ENCODE results near the gene ZNF669.

ZNF669 gene

GRCh38 chr1:247100676-247101279, 3.4 kb downstream of the ZNF669 start:
- H2AFZ ChIP-seq (ENCODE audit: low read length): no peak overlapping the region
- TF ChIP-seq EZH2phosphoT487 (IDR thresholded peaks at IDR 0.05; ENCODE audit: low read length): no peak
- TF ChIP-seq EZH2 (optimal IDR thresholded peaks at IDR 0.05; ENCODE audit: low read depth, low read length): no peak
- TF ChIP-seq, protein P1, sequence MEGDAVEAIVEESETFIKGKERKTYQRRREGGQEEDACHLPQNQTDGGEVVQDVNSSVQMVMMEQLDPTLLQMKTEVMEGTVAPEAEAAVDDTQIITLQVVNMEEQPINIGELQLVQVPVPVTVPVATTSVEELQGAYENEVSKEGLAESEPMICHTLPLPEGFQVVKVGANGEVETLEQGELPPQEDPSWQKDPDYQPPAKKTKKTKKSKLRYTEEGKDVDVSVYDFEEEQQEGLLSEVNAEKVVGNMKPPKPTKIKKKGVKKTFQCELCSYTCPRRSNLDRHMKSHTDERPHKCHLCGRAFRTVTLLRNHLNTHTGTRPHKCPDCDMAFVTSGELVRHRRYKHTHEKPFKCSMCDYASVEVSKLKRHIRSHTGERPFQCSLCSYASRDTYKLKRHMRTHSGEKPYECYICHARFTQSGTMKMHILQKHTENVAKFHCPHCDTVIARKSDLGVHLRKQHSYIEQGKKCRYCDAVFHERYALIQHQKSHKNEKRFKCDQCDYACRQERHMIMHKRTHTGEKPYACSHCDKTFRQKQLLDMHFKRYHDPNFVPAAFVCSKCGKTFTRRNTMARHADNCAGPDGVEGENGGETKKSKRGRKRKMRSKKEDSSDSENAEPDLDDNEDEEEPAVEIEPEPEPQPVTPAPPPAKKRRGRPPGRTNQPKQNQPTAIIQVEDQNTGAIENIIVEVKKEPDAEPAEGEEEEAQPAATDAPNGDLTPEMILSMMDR (IDR thresholded peaks at IDR 0.05; ENCODE audit: low read length): no peak
- DNase-seq: no peak
- H3K9ac ChIP-seq (ENCODE audit: low read length): no peak overlapping the region
- H3K4me1 ChIP-seq (ENCODE audit: low read length): no peaks in the 10 kb centered on the region
- H3K27me3 ChIP-seq (replicated peaks; ENCODE audit: insufficient read depth, low read length): no peaks in the 10 kb centered on the region
- no peak overlapping the region for H3K4me2 ChIP-seq (ENCODE audit: low read depth, low read length)
- H3K27ac ChIP-seq (ENCODE audit: low read length): no peak overlapping the region
- peaks cover 20% of the 10 kb centered on the region for H3K79me2 ChIP-seq (ENCODE audit: low read length)
- H3K4me3 ChIP-seq (ENCODE audit: low read length): no peak overlapping the region
- H4K20me1 ChIP-seq (ENCODE audit: insufficient read depth, low read length): no peaks in the 10 kb centered on the region
- H3K9me2 ChIP-seq (replicated peaks; ENCODE audit: insufficient read depth, low read length): no peaks in the 10 kb centered on the region
- peaks cover 12% of the 10 kb centered on the region for H3F3A ChIP-seq (ENCODE audit: insufficient read depth, low read length)
- 0 out of 2 replicates have a peak, but pooled peaks cover 6% of the 10 kb centered on the region for H3K9me3 ChIP-seq (replicated peaks; ENCODE audit: insufficient read depth, low read length)
- peaks cover 29% of the 10 kb centered on the region for H3K36me3 ChIP-seq (replicated peaks; ENCODE audit: insufficient read depth, low read length)

- DNase-seq: no peak
- Histone ChIP-seq H3K9me2 (replicated peaks; ENCODE audit: insufficient read depth, low read length) (no peaks in the 10 kb centered on the region), H3K4me1 (ENCODE audit: low read length) (no peaks in the 10 kb centered on the region), H3K27me3 (replicated peaks; ENCODE audit: insufficient read depth, low read length) (no peaks in the 10 kb centered on the region), H3F3A (ENCODE audit: insufficient read depth, low read length) (no peaks in the 10 kb centered on the region), H3K9me3 (replicated peaks; ENCODE audit: insufficient read depth, low read length) (0 out of 2 replicates have a peak, but pooled peaks cover under 1% of the 10 kb centered on the region), H3K9ac (ENCODE audit: low read length) (no peak overlapping the region), H3K79me2 (ENCODE audit: low read length) (peaks cover 4% of the 10 kb centered on the region; the same call in 1 of the 2 replicates), H3K27ac (ENCODE audit: low read length) (no peak overlapping the region), H3K4me3 (ENCODE audit: low read length) (no peak overlapping the region), H2AFZ (ENCODE audit: low read length) (no peak overlapping the region), H4K20me1 (ENCODE audit: insufficient read depth, low read length) (no peaks in the 10 kb centered on the region), H3K4me2 (ENCODE audit: low read depth, low read length) (no peak overlapping the region), H3K36me3 (replicated peaks; ENCODE audit: insufficient read depth, low read length) (peaks cover 26% of the 10 kb centered on the region)
- TF ChIP-seq, protein P1 (IDR thresholded peaks at IDR 0.05; ENCODE audit: low read length): no peak
- TF ChIP-seq EZH2 (optimal IDR thresholded peaks at IDR 0.05; ENCODE audit: low read depth, low read length) (no peak), EZH2phosphoT487 (IDR thresholded peaks at IDR 0.05; ENCODE audit: low read length) (no peak)
Measured at GRCh38 chr1:247096958-247097357, 7.2 kb downstream of the ZNF669 start.

GRCh38 chr1:247096544-247096943, 7.6 kb downstream of the ZNF669 start:
- H3F3A ChIP-seq (ENCODE audit: insufficient read depth, low read length): no peaks in the 10 kb centered on the region
- no peak overlapping the region for H3K9ac ChIP-seq (ENCODE audit: low read length)
- no peaks in the 10 kb centered on the region for H3K4me1 ChIP-seq (ENCODE audit: low read length)
- no peak overlapping the region for H3K4me2 ChIP-seq (ENCODE audit: low read depth, low read length)
- no peaks in the 10 kb centered on the region for H3K9me2 ChIP-seq (replicated peaks; ENCODE audit: insufficient read depth, low read length)
- H4K20me1 ChIP-seq (ENCODE audit: insufficient read depth, low read length): no peaks in the 10 kb centered on the region
- no peak overlapping the region for H2AFZ ChIP-seq (ENCODE audit: low read length)
- H3K27ac ChIP-seq (ENCODE audit: low read length): no peak overlapping the region
- H3K36me3 ChIP-seq (replicated peaks; ENCODE audit: insufficient read depth, low read length): peaks cover 22% of the 10 kb centered on the region
- H3K9me3 ChIP-seq (replicated peaks; ENCODE audit: insufficient read depth, low read length): no peaks in the 10 kb centered on the region
- no peaks in the 10 kb centered on the region for H3K79me2 ChIP-seq (ENCODE audit: low read length)
- no peak for DNase-seq
- H3K4me3 ChIP-seq (ENCODE audit: low read length): no peak overlapping the region
- H3K27me3 ChIP-seq (replicated peaks; ENCODE audit: insufficient read depth, low read length): no peaks in the 10 kb centered on the region
- TF ChIP-seq, protein P1 (IDR thresholded peaks at IDR 0.05; ENCODE audit: low read length): no peak
- TF ChIP-seq EZH2phosphoT487 (IDR thresholded peaks at IDR 0.05; ENCODE audit: low read length) (no peak), EZH2 (optimal IDR thresholded peaks at IDR 0.05; ENCODE audit: low read depth, low read length) (no peak)
